HG02678 (cell line): Measurements from ENCODE around the gene KCNMA1.

Source experiments
- ATAC-seq: cut with Tn5 transposase; IDR thresholded peaks from one replicate; pipeline ENCODE4 v1.9.1; 2021; ENCODE audit warnings: mild to moderate bottlenecking, moderate library complexity; ENCODE audit not compliant: unreplicated experiment

KCNMA1 gene

GRCh38 chr10:77259171-77259874, 378.3 kb downstream of the KCNMA1 start:
- no peak for ATAC-seq

DNA sequence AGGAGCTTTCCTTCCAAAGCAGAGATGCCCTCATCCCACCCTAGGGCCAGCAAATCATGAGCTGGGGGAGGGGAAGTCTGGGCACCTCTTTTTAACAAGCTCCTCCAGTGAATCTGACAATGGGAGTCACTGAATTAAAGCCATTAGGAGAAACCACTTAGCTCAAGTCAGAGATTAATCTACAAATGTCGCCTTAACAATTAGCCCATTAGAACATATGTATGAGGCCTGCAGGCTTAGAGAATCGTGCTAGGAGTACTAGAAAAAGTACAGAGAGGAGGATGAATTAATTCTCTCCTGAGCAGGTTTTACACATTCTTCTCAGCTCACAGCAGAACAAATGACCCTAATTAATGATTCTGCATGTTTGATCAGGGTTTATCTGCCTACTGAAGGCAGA, 381.3 kb downstream of the KCNMA1 start:
- ATAC-seq: no peak

GRCh38 chr10:77253556-77254064, 384.0 kb downstream of the KCNMA1 start:
- ATAC-seq: no peak

GRCh38 chr10:77253147-77253545, 384.5 kb downstream of the KCNMA1 start:
- no peak for ATAC-seq

DNA sequence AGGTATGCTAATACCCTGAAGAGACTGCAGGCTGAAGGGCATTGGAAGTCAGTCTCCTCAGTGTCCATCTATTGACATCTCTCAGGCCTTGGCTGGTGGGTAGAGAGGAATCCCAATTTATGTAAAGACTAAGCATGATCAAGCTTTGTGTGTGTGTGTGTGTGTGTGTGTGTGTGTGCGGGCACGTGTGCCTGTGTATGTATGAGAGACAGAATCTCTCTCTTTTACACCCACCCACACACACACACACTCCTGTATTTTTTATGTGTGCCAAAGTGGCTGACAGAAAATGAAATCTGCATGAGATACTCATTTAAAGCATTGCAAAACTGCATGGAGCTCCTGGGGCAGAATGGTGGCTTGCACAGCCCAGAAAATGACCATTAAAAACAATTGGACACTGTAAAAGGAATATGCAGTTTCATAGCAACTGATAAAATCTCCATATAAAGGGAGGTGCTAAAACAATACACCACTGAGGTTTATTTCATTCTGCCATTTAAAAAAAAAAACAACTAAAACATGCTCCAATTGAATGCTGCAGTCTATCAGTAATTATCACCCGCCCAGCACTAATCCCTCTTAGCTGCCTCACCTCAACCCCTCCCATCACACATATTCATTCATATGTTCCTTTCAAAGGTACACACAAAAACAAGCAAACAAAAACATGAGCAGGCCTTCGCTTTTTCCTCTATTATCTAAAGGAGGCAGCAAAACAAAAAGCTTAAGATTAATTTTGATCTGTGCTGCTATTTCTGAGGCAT, 385.0 kb downstream of the KCNMA1 start:
- ATAC-seq: no peak

GRCh38 chr10:77251297-77252013, 386.2 kb downstream of the KCNMA1 start:
- no peak for ATAC-seq

DNA sequence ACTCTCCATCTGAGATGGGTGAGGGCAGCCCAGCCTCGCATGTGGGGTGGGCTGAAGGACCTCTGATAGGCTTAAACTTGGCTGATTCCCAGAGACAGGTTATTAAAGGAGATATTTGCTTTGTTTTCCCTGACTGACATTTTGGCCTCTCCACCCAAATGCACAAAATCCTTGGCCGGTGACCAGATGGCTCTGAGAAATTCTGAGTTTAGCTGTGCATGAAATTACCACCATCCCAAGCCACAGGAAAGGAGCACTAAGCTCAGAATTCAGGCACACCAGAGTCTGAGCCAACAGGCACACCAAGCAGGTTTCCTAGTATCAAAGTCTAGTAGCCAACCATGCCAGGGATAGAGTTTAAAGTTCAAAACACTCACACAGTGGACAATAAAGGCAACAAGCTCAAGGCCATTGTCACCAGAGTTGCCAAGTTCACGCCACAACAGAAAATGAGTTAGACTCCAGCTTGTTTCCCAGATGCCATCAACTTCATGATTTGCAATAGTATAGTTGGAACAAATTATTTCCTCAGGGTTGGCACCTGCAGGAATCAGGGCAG, 387.6 kb downstream of the KCNMA1 start:
- ATAC-seq: no peak

GRCh38 chr10:77248104-77248790, 389.4 kb downstream of the KCNMA1 start:
- no peak for ATAC-seq

- no peak for ATAC-seq
Measured at GRCh38 chr10:77247031-77247990, 390.3 kb downstream of the KCNMA1 start.

GRCh38 chr10:77245953-77246352, 391.7 kb downstream of the KCNMA1 start:
- no peak for ATAC-seq

GRCh38 chr10:77244746-77245145, 392.9 kb downstream of the KCNMA1 start:
- ATAC-seq: no peak

- ATAC-seq: no peak
Measured at GRCh38 chr10:77244286-77244685, 393.3 kb downstream of the KCNMA1 start.

GRCh38 chr10:77241350-77241725, 396.3 kb downstream of the KCNMA1 start:
- ATAC-seq: no peak

- no peak for ATAC-seq
Measured at GRCh38 chr10:77240706-77241349, 396.8 kb downstream of the KCNMA1 start.

DNA sequence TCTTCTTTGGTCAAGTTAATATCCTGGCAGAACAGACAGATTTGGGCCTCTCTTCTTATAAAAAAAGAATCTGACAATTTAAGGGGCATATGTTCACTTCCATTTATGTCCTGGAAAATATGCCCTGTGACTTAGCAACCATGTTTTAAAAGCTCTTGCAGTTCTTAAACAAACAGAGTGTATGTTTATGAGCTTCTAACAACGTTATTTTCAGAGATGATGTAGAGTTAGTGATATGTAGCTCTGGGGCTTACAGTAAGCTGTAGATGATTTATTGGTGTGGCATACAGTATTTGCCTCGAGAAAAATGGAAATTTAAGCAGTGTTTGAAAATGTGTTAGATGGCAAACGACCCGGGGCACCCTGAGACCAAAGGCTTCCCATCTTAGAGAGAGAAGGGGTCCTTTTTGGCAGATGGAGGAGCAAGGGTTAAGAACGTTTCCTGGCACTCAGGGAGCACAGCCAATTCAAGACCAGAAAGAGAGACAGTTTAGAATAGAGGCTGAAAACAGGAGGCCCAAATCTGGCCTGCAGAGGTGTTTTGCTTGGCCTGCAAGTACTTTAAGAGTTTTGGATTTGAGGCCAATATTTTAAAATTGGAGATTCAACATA, 397.5 kb downstream of the KCNMA1 start:
- no peak for ATAC-seq

GRCh38 chr10:77237120-77237519, 400.5 kb downstream of the KCNMA1 start:
- ATAC-seq: no peak

DNA sequence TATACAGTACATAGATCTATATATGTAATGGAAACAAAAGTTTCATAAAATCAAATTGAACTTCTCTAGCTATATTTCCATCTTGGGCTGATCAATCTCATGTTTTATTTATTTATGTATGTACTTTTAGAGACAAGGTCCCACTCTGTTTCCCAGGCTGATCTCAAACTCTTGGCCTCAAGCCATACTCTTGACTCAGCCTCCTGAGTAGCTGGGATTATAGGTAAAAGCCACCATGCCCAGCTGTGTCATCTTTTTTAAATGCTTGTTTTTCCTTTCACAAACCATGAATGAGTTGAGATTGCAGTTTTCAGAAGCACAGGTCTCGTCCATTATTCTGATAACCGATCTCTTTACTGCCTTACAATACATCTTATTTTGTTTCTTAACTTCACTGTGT, 400.9 kb downstream of the KCNMA1 start:
- ATAC-seq: no peak

DNA sequence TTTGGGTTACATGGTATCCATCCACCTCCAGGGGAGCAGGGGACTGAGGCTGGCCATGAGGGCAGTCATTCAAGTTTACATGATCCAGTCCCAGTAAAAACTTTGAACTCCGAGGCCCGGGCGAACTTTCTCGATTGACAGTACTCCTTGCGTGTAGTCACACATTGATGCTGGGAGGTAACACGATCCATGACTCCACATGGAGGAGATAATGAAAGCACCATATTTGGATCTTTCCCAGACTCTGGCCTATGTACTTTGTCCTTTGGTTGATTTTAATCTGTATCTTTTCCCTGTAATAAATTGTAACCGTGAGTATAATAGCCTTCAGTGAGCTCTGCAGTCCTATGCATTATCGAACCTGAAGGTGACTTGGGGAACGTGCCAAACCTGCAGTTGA, 401.6 kb downstream of the KCNMA1 start:
- ATAC-seq: no peak

DNA sequence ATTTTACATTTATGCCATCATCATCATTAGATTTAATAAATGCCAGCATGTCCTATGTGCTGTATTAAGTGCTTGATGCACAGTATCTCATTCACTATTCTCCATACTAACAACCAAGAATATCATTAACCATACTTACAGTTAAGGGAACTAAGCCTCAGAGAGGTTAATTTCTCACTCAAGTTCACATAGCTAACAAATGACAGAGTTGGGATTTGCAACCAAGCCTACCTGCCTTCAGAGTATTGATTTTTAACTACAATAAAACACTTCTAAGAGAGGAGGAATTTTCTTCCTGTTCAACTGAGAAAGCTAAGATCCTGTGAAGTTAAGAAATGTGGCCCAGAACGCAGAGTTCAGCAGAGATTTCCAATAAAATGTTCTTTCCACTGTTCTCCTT, 403.0 kb downstream of the KCNMA1 start:
- no peak for ATAC-seq
